K562 (cell line): ENCODE results near the gene RALB. TPM values are rescaled to one million over a fixed set of nuclear protein-coding genes. Genes with fewer than 3 reads are reported as not detected.

ENCODE experiments used
- ATAC-seq: fragments of 200-7000 bp; cut with Tn5 transposase; 3 replicates; pipeline ENCODE4 v1.9.1; 2020; ENCODE audit warnings: moderate library complexity
- BruUV-seq: library from RNA; stranded (reverse); fragments of 400-500 nt; replicated peaks from 2 replicates; lab custom pipeline; 2021; lab: Mats Ljungman, UMichigan
- CTCF ChIA-PET: fragments of 300-600 bp; formaldehyde crosslinking; extraction: SDS; loops from one replicate; lab custom pipeline; 2021; ENCODE audit warnings: low intra/inter-chr PET ratio; lab: Yijun Ruan, JAX
- POLR2A ChIA-PET: fragments of 300-600, 350-650 bp; sonication (Branson Sonifier 250); formaldehyde crosslinking; extraction: SDS; loops from one replicate; lab custom pipeline; 2021; ENCODE audit warnings: antibody characterized with exemption, inconsistent platforms; lab: Yijun Ruan, JAX
- DNase-seq, 4 experiments: peaks; one replicate each; pipeline versions ENCODE4 v3.0.0 to v3.0.0-alpha.2; 2011 to 2018; ENCODE audit warnings: low spot score in 3 of 4, mixed read lengths in 3 of 4; ENCODE audit errors: extremely low read depth in 1 of 4
- FAIRE-seq: peaks from 2 replicates; lab custom pipeline; 2011; peaks lifted over from hg19 to GRCh38; lab: Jason Lieb, UNC
- H2AFZ ChIP-seq: 2 replicates; pipeline ENCODE4 v1.6.0; 2011; ENCODE audit warnings: low read depth, low read length, control low read depth, inconsistent platforms
- H3K27ac ChIP-seq: fragments of 200-600 bp; 3 replicates; pipeline ENCODE4 v1.8.0; 2011; ENCODE audit warnings: low read depth, mild to moderate bottlenecking, control low read depth, inconsistent platforms, low read length, moderate library complexity, mixed read lengths; ENCODE audit errors: extremely low read depth
- H3K27me3 ChIP-seq, 2 experiments: fragments of 300-600 bp in 1 of 2; 2 replicates in 1 of 2; 3 replicates in 1 of 2; pipeline versions ENCODE4 v1.6.0 to v1.8.0; 2011; ENCODE audit warnings: inconsistent platforms in 2 of 2, low read length in 2 of 2, mild to moderate bottlenecking in 1 of 2, mixed read lengths in 1 of 2, moderate library complexity in 1 of 2; ENCODE audit not compliant: control insufficient read depth in 2 of 2, insufficient read depth in 2 of 2
- H3K36me3 ChIP-seq: fragments of 300-600 bp; 3 replicates; pipeline ENCODE4 v1.8.0; 2011; ENCODE audit warnings: mild to moderate bottlenecking, low read length, inconsistent platforms; ENCODE audit not compliant: control insufficient read depth, insufficient read depth
- H3K4me1 ChIP-seq, 2 experiments: fragments of 200-600 bp in 1 of 2; replicated peaks in 1 of 2; 2 replicates in 1 of 2; 3 replicates in 1 of 2; pipeline versions ENCODE4 v1.5.1 to v1.8.0; 2011; ENCODE audit warnings: inconsistent platforms in 2 of 2, low read length in 2 of 2, mild to moderate bottlenecking in 1 of 2, mixed read lengths in 1 of 2, moderate library complexity in 1 of 2; ENCODE audit not compliant: control insufficient read depth in 2 of 2, insufficient read depth in 2 of 2
- H3K4me2 ChIP-seq: 2 replicates; pipeline ENCODE4 v1.6.1; 2011; ENCODE audit warnings: low read length, control low read depth, inconsistent platforms, mixed read lengths; ENCODE audit not compliant: insufficient read depth
- H3K4me3 ChIP-seq: fragments of 200-600 bp; sonication (generic), shearing (Covaris generic); 2 replicates; pipeline ENCODE4 v1.5.1; 2016; ENCODE audit warnings: control low read depth, inconsistent platforms
- H3K79me2 ChIP-seq: fragments of 200-600 bp; 3 replicates; pipeline ENCODE4 v1.8.0; 2011; ENCODE audit warnings: low read length, inconsistent platforms; ENCODE audit not compliant: control insufficient read depth, insufficient read depth
- H3K9ac ChIP-seq, 2 experiments: 2 replicates each; pipeline versions ENCODE4 v1.6.0 to v1.6.1; 2011; ENCODE audit warnings: low read depth in 2 of 2, low read length in 2 of 2, control low read depth in 1 of 2, inconsistent platforms in 1 of 2, mild to moderate bottlenecking in 1 of 2, mixed read lengths in 1 of 2; ENCODE audit not compliant: insufficient read depth in 1 of 2
- H3K9me1 ChIP-seq: one replicate; pipeline ENCODE4 v1.6.0; 2011; ENCODE audit warnings: inconsistent platforms, mild to moderate bottlenecking, low read length, moderate library complexity; ENCODE audit not compliant: control insufficient read depth, insufficient read depth
- H3K9me3 ChIP-seq: replicated peaks from 2 replicates; pipeline ENCODE4 v1.5.1; 2011; ENCODE audit warnings: low read depth, low read length, inconsistent platforms; ENCODE audit not compliant: control insufficient read depth, insufficient read depth
- H4K20me1 ChIP-seq: replicated peaks from 2 replicates; pipeline ENCODE4 v1.6.1; 2011; ENCODE audit warnings: low read length, inconsistent platforms, mixed read lengths; ENCODE audit not compliant: control insufficient read depth, insufficient read depth
- DPF2 ChIP-seq: fragments of 450-650 bp; IDR thresholded peaks from 2 replicates; pipeline ENCODE4 v1.6.1; 2016
- FOS ChIP-seq: IDR thresholded peaks from 3 replicates; pipeline ENCODE4 v1.6.1; 2011; ENCODE audit not compliant: insufficient read length; ENCODE audit errors: extremely low read depth
- GTF2B ChIP-seq: IDR thresholded peaks from 2 replicates; pipeline ENCODE4 v1.6.1; 2011; ENCODE audit not compliant: insufficient read length; ENCODE audit errors: extremely low read depth
- NFE2L1 ChIP-seq: fragments of 450-650 bp; IDR thresholded peaks from 2 replicates; pipeline ENCODE4 v1.6.1; 2016; ENCODE audit warnings: missing genetic modification characterization, low read depth, mild to moderate bottlenecking, missing compliant biosample characterization, moderate library complexity, borderline replicate concordance
- POLR2AphosphoS2 ChIP-seq: IDR thresholded peaks from 2 replicates; pipeline ENCODE4 v1.6.1; 2012; ENCODE audit warnings: low read length, improper control_type of control experiment
- POU5F1 ChIP-seq: fragments of 150-350 bp; IDR thresholded peaks from 2 replicates; pipeline ENCODE4 v1.6.1; 2014; ENCODE audit warnings: borderline replicate concordance, low read length, low read depth, mild to moderate bottlenecking; ENCODE audit not compliant: partially characterized antibody
- SMARCA5 ChIP-seq: fragments of 450-650 bp; IDR thresholded peaks from 2 replicates; pipeline ENCODE4 v1.6.1; 2016
- SNIP1 ChIP-seq: fragments of 450-650 bp; IDR thresholded peaks from 2 replicates; pipeline ENCODE4 v1.7.1; 2017; ENCODE audit warnings: low read depth, mild to moderate bottlenecking
- SRSF3 ChIP-seq: fragments of 200-400 bp; formaldehyde crosslinking; IDR thresholded peaks from 2 replicates; pipeline ENCODE4 v1.6.1; 2016; ENCODE audit warnings: mild to moderate bottlenecking, low read length, moderate library complexity; ENCODE audit not compliant: insufficient read depth
- WHSC1 ChIP-seq: IDR thresholded peaks from one replicate; pipeline ENCODE4 v1.6.1; 2012; ENCODE audit warnings: low read length, control low read depth, inconsistent platforms
- ZNF311 ChIP-seq: fragments of 250-450 bp; sonication (Bioruptor Pico); IDR thresholded peaks from 2 replicates; pipeline ENCODE4 v1.4.0; 2020; ENCODE audit warnings: mild to moderate bottlenecking, moderate library complexity
- ZNF511 ChIP-seq: sonication (generic); formaldehyde crosslinking; IDR thresholded peaks from 2 replicates; pipeline ENCODE4 v1.8.0; 2022; ENCODE audit warnings: mild to moderate bottlenecking, missing genetic modification reagents
- WGBS: fragments of 100-300 bp; shearing (Covaris generic); methylation state at CpG from one replicate; pipeline ENCODE4 v1.1.6; 2016; ENCODE audit warnings: low coverage, mixed read lengths; ENCODE audit not compliant: insufficient coverage; ENCODE audit errors: missing lambda C conversion rate; 5-methylcytosine and 5-hydroxymethylcytosine counted together
- in situ Hi-C: fragments of 300-500 bp; cut with MboI; formaldehyde crosslinking; loops from 4 replicates; pipeline ENCODE4 v1.15.0; 2018; ENCODE audit warnings: inconsistent platforms, mixed read lengths
- intact Hi-C: fragments of 100-400 bp; cut with micrococcal nuclease; formaldehyde crosslinking; loops from 2 replicates; pipeline ENCODE4 v1.14.2; 2022
- polyA plus RNA-seq, 8 experiments: library from polyadenylated mRNA; depleted of rRNA in 4 of 8; stranded (reverse) in 5 of 8; unstranded in 3 of 8; fragments of >200 nt; fragmentation: Nextera tagmentation in 2 of 8; fragmentation: Illumina TruSeq in 1 of 8; extraction: Ambion mirVana in 2 of 8; extraction: Trizol in 1 of 8; gene quantifications; 2 replicates each; pipeline versions ENCODE4 v1.2.1 to v1.2.3, GENCODE V29; 2011 to 2014; ENCODE audit warnings: inconsistent platforms in 1 of 8, missing spikeins in 1 of 8
- total RNA-seq, 7 experiments: library from RNA; depleted of rRNA in 6 of 7; stranded (reverse); fragments of >200 nt in 6 of 7; fragmentation: Illumina TruSeq in 2 of 7; extraction: Trizol in 2 of 7; gene quantifications; 2 replicates each; pipeline versions ENCODE4 v1.2.1 to v1.2.3, GENCODE V29; 2011 to 2021; ENCODE audit warnings: low replicate concordance in 1 of 7

The RALB gene
- total and polyA plus RNA-seq, 9 of the 15 experiments (the other 6 are each of a cell fraction or from before 2014, with no cell fraction given), result 14.8 to 65.6 (median 38.4) TPM

- H3K4me3 ChIP-seq, result no peak overlapping the region
- H3K9me3 ChIP-seq, result no peaks in the 10 kb centered on the region
- ChIA-PET POLR2A (interaction anchor here (1.2 kb wide), 1 partner anchor 10 kb away, joined by 3 read pairs; no protein-coding TSS in a partner anchor), CTCF (no interaction called here)
- no peaks in the 10 kb centered on the region for H3K79me2 ChIP-seq
- intact Hi-C loops, result no loop called here
- FAIRE-seq (no peak), ATAC-seq (no peak), DNase-seq (no peak)
- in situ Hi-C loops, result no loop called here
- peaks cover 22 to 23% of the 10 kb centered on the region in 2 experiments for H3K4me1 ChIP-seq
- H3K27ac ChIP-seq, result no peak overlapping the region
- no peak overlapping the region for H3K9ac ChIP-seq
- TF ChIP-seq POU5F1 (no peak), POLR2AphosphoS2 (no peak), GTF2B (no peak), ZNF511 (CRISPR knock-in tag) (no peak), SNIP1 (no peak), WHSC1 (no peak), SMARCA5 (no peak), ZNF311 (CRISPR knock-in tag) (no peak), SRSF3 (no peak), FOS (no peak), NFE2L1 (tag) (no peak), DPF2 (no peak)
- WGBS, result 47% methylated on average over 5 of the region's 5 CpGs
- H4K20me1 ChIP-seq, result no peaks in the 10 kb centered on the region
- H3K4me2 ChIP-seq, result no peak overlapping the region
- H3K9me1 ChIP-seq, result no peaks in the 10 kb centered on the region
- H3K36me3 ChIP-seq, result no peaks in the 10 kb centered on the region
- H2AFZ ChIP-seq, result no peak overlapping the region
- no peaks in the 10 kb centered on the region; a peak in 1 of 5 replicates for H3K27me3 ChIP-seq
- no TSS peak for BruUV-seq
Observed at GRCh38 chr2:120228503-120228902, 24.1 kb upstream of the RALB start.
